WTC11 (cell line): ENCODE results near the gene RRP1B. TPM values are rescaled to one million over a fixed set of nuclear protein-coding genes. Genes with fewer than 3 reads are reported as not detected.

Experiments
- ATAC-seq: fragments of 200-7000 bp; cut with Tn5 transposase; 2 replicates; pipeline ENCODE4 v1.10.0; 2021; ENCODE audit warnings: mild to moderate bottlenecking, moderate library complexity
- CTCF ChIA-PET: fragments of 300-600 bp; sonication (Branson Sonifier 250); formaldehyde crosslinking; loops from one replicate; lab custom pipeline; 2021; ENCODE audit warnings: antibody characterized with exemption; lab: Charles Lee
- POLR2A ChIA-PET: fragments of 350-600 bp; sonication (Branson Sonifier 250); formaldehyde crosslinking; loops from one replicate; lab custom pipeline; 2021; ENCODE audit warnings: antibody characterized with exemption; lab: Charles Lee
- DNase-seq: peaks from one replicate; pipeline ENCODE4 v3.0.0; 2021; ENCODE audit warnings: low spot score
- H3K27ac Mint-ChIP-seq: 2 replicates; pipeline ENCODE4 v1.8.0; 2021; ENCODE audit warnings: mixed read lengths
- H3K27me3 Mint-ChIP-seq: 2 replicates; pipeline ENCODE4 v1.8.0; 2021; ENCODE audit warnings: low read depth, mild to moderate bottlenecking, moderate library complexity, mixed read lengths
- H3K36me3 Mint-ChIP-seq: 2 replicates; pipeline ENCODE4 v1.8.0; 2021; ENCODE audit warnings: mixed read lengths
- H3K4me1 Mint-ChIP-seq: 2 replicates; pipeline ENCODE4 v1.8.0; 2022; ENCODE audit warnings: mixed read lengths
- H3K4me3 Mint-ChIP-seq: 2 replicates; pipeline ENCODE4 v1.8.0; 2021; ENCODE audit warnings: mild to moderate bottlenecking, moderate library complexity, mixed read lengths
- H3K9me3 Mint-ChIP-seq: 2 replicates; pipeline ENCODE4 v1.8.0; 2021; ENCODE audit warnings: mixed read lengths
- ATF1 ChIP-seq: sonication (generic); formaldehyde crosslinking; IDR thresholded peaks from 2 replicates; pipeline ENCODE4 v1.8.1; 2023; ENCODE audit warnings: mild to moderate bottlenecking, moderate library complexity, missing genetic modification reagents
- E2F5 ChIP-seq: sonication (generic); formaldehyde crosslinking; IDR thresholded peaks from 2 replicates; pipeline ENCODE4 v1.8.1; 2022; ENCODE audit warnings: mild to moderate bottlenecking, moderate library complexity, missing genetic modification reagents
- ERG ChIP-seq: fragments of 250-450 bp; sonication (Bioruptor Pico); IDR thresholded peaks from 2 replicates; pipeline ENCODE4 v1.8.0; 2021; ENCODE audit warnings: mild to moderate bottlenecking
- FOXJ3 ChIP-seq: sonication (generic); formaldehyde crosslinking; IDR thresholded peaks from 2 replicates; pipeline ENCODE4 v1.9.0; 2021; ENCODE audit warnings: missing genetic modification reagents, mild to moderate bottlenecking, borderline replicate concordance
- FOXK1 ChIP-seq: sonication (generic); formaldehyde crosslinking; IDR thresholded peaks from 2 replicates; pipeline ENCODE4 v1.8.0; 2022; ENCODE audit warnings: mild to moderate bottlenecking, moderate library complexity, missing genetic modification reagents
- FOXP1 ChIP-seq: sonication (generic); formaldehyde crosslinking; IDR thresholded peaks from 2 replicates; pipeline ENCODE4 v1.8.0; 2022; ENCODE audit warnings: missing genetic modification reagents, mild to moderate bottlenecking, moderate library complexity, borderline replicate concordance
- GRHL2 ChIP-seq: fragments of 250-450 bp; sonication (Bioruptor Pico); IDR thresholded peaks from 2 replicates; pipeline ENCODE4 v1.8.0; 2022; ENCODE audit warnings: mild to moderate bottlenecking, moderate library complexity; ENCODE audit not compliant: insufficient replicate concordance, severe bottlenecking
- HMGXB4 ChIP-seq: sonication (generic); formaldehyde crosslinking; IDR thresholded peaks from 2 replicates; pipeline ENCODE4 v1.8.1; 2023; ENCODE audit warnings: mild to moderate bottlenecking, moderate library complexity, missing genetic modification reagents
- JUN ChIP-seq: sonication (generic); formaldehyde crosslinking; IDR thresholded peaks from 2 replicates; pipeline ENCODE4 v1.8.0; 2023; ENCODE audit warnings: mild to moderate bottlenecking, missing genetic modification reagents
- MLX ChIP-seq: sonication (generic); formaldehyde crosslinking; IDR thresholded peaks from 2 replicates; pipeline ENCODE4 v1.8.1; 2023; ENCODE audit warnings: mild to moderate bottlenecking, missing genetic modification reagents, moderate library complexity
- MXD4 ChIP-seq: fragments of 250-450 bp; sonication (Bioruptor Pico); IDR thresholded peaks from 2 replicates; pipeline ENCODE4 v1.8.0; 2021; ENCODE audit warnings: mild to moderate bottlenecking, moderate library complexity, borderline replicate concordance
- MYBL2 ChIP-seq: sonication (generic); formaldehyde crosslinking; IDR thresholded peaks from 2 replicates; pipeline ENCODE4 v1.8.1; 2023; ENCODE audit warnings: mild to moderate bottlenecking, moderate library complexity, missing genetic modification reagents
- NR2C2 ChIP-seq: sonication (generic); formaldehyde crosslinking; IDR thresholded peaks from 2 replicates; pipeline ENCODE4 v1.8.0; 2022; ENCODE audit warnings: mild to moderate bottlenecking, missing genetic modification reagents
- RELA ChIP-seq: sonication (generic); formaldehyde crosslinking; IDR thresholded peaks from 2 replicates; pipeline ENCODE4 v1.8.1; 2022; ENCODE audit warnings: missing genetic modification reagents, mild to moderate bottlenecking, borderline replicate concordance
- SMAD4 ChIP-seq: sonication (generic); formaldehyde crosslinking; IDR thresholded peaks from 2 replicates; pipeline ENCODE4 v1.8.0; 2022; ENCODE audit warnings: mild to moderate bottlenecking, missing genetic modification reagents
- STAT6 ChIP-seq: sonication (generic); formaldehyde crosslinking; conservative IDR thresholded peaks from 2 replicates; pipeline ENCODE4 v1.8.1; 2023; ENCODE audit warnings: mild to moderate bottlenecking, low read depth, missing genetic modification reagents, moderate library complexity
- TEAD4 ChIP-seq: sonication (generic); formaldehyde crosslinking; IDR thresholded peaks from 2 replicates; pipeline ENCODE4 v1.8.0; 2022; ENCODE audit warnings: mild to moderate bottlenecking, missing genetic modification reagents
- USF1 ChIP-seq: sonication (generic); formaldehyde crosslinking; IDR thresholded peaks from 2 replicates; pipeline ENCODE4 v1.8.0; 2022; ENCODE audit warnings: mild to moderate bottlenecking, missing genetic modification reagents
- ZNF396 ChIP-seq: fragments of 250-450 bp; sonication (Bioruptor Pico); IDR thresholded peaks from 2 replicates; pipeline ENCODE4 v1.8.0; 2021; ENCODE audit warnings: mild to moderate bottlenecking, moderate library complexity, borderline replicate concordance
- ZNF532 ChIP-seq: fragments of 250-450 bp; sonication (Bioruptor Pico); IDR thresholded peaks from 2 replicates; pipeline ENCODE4 v1.9.0; 2021; ENCODE audit warnings: mild to moderate bottlenecking, borderline replicate concordance
- ZSCAN18 ChIP-seq: fragments of 250-450 bp; sonication (Bioruptor Pico); IDR thresholded peaks from 2 replicates; pipeline ENCODE4 v2.1.2; 2022; ENCODE audit warnings: mild to moderate bottlenecking, moderate library complexity
- total RNA-seq: library from RNA; stranded (reverse); gene quantifications from 3 replicates; pipeline ENCODE4 v1.2.3, GENCODE V29; 2021

Gene RRP1B
- total RNA-seq, 1 experiment from 2014 or later, result 74.9 TPM

GRCh38 chr21:43741423-43742096, 82.2 kb downstream of the RRP1B start (continued):
- TF ChIP-seq USF1 (CRISPR knock-in tag) (no peak), NR2C2 (CRISPR knock-in tag) (no peak), MYBL2 (CRISPR knock-in tag) (no peak), FOXP1 (no peak), FOXJ3 (CRISPR knock-in tag) (no peak), ZNF396 (CRISPR knock-in tag) (no peak), MLX (CRISPR knock-in tag) (no peak), HMGXB4 (CRISPR knock-in tag) (no peak), MXD4 (CRISPR knock-in tag) (no peak), ZNF532 (no peak), RELA (CRISPR knock-in tag) (no peak), ATF1 (CRISPR knock-in tag) (no peak)

GRCh38 chr21:43743947-43744346, 84.6 kb downstream of the RRP1B start:
- ATAC-seq, result no peak
- POLR2A ChIA-PET, result no interaction called here
- Mint-ChIP-seq H3K36me3 (peaks cover 31% of the 10 kb centered on the region), H3K27ac (no peak overlapping the region), H3K4me1 (peaks cover 16% of the 10 kb centered on the region), H3K27me3 (no peaks in the 10 kb centered on the region), H3K9me3 (no peaks in the 10 kb centered on the region), H3K4me3 (no peak overlapping the region)
- no peak for DNase-seq
- CTCF ChIA-PET, result no interaction called here
- TF ChIP-seq STAT6 (CRISPR knock-in tag) (no peak), GRHL2 (CRISPR knock-in tag) (no peak), ZSCAN18 (no peak), E2F5 (CRISPR knock-in tag) (no peak), JUN (no peak), TEAD4 (CRISPR knock-in tag) (no peak), FOXK1 (CRISPR knock-in tag) (no peak), USF1 (CRISPR knock-in tag) (no peak), ERG (no peak), SMAD4 (CRISPR knock-in tag) (no peak)
